Upper lobe of left lung (tissue), 6 donors: ENCODE results near the gene NKIRAS2. TPM values are rescaled to one million over a fixed set of nuclear protein-coding genes. Genes with fewer than 3 reads are reported as not detected.

ENCODE experiments used
- ATAC-seq, 2 donors: fragments of 200-7000 bp; cut with Tn5 transposase; one replicate each; pipeline ENCODE4 v1.9.1; 2022; ENCODE audit warnings: mild to moderate bottlenecking in 2 of 2, moderate library complexity in 2 of 2; ENCODE audit not compliant: low FRiP score in 2 of 2
- DNase-seq, 2 donors: peaks; one replicate each; pipeline ENCODE4 v3.0.0-alpha.2; 2019 to 2020
- H3K27ac ChIP-seq, 4 donors: fragments of 200-600 bp; sonication (generic); one replicate each; pipeline ENCODE4 v1.5.1; 2016 to 2019
- H3K27me3 ChIP-seq, 4 donors: fragments of 200-600 bp; sonication (generic); one replicate each; pipeline ENCODE4 v1.5.1; 2017 to 2019
- H3K36me3 ChIP-seq, 4 donors: fragments of 200-600 bp; sonication (generic); one replicate each; pipeline ENCODE4 v1.5.1; 2016 to 2019
- H3K4me1 ChIP-seq, 4 donors: fragments of 200-600 bp; sonication (generic); one replicate each; pipeline ENCODE4 v1.5.1; 2018 to 2019
- H3K4me3 ChIP-seq, 4 donors: fragments of 200-600 bp; sonication (generic); one replicate each; pipeline ENCODE4 v1.5.1; 2017 to 2019; ENCODE audit warnings: mild to moderate bottlenecking in 2 of 4, moderate library complexity in 1 of 4
- H3K9me3 ChIP-seq, 4 donors: fragments of 200-600 bp; sonication (generic); one replicate each; pipeline ENCODE4 v1.5.1; 2018 to 2019
- EP300 ChIP-seq, 4 donors: sonication (generic); formaldehyde crosslinking; IDR thresholded peaks; one replicate each; pipeline ENCODE4 v1.5.1; 2017; ENCODE audit warnings: antibody characterized with exemption in 4 of 4, control low read depth in 2 of 4
- POLR2A ChIP-seq, 4 donors: fragments of 450-650 bp; IDR thresholded peaks; one replicate each; pipeline ENCODE4 v1.5.1; 2016 to 2017; ENCODE audit warnings: antibody characterized with exemption in 4 of 4, mild to moderate bottlenecking in 2 of 4
- POLR2AphosphoS5 ChIP-seq, 2 donors: sonication (generic); formaldehyde crosslinking; IDR thresholded peaks; one replicate each; pipeline ENCODE4 v1.5.1; 2017; ENCODE audit warnings: antibody characterized with exemption in 2 of 2
- WGBS, 2 donors: methylation state at CpG; one replicate each; pipeline ENCODE4 v1.1.5; 2017 to 2018; 5-methylcytosine and 5-hydroxymethylcytosine counted together
- total RNA-seq, 6 donors: library from RNA; depleted of rRNA in 4 of 6; stranded (reverse); fragments of >200 nt in 4 of 6; gene quantifications; one replicate each; pipeline versions ENCODE4 v1.1.0 to v1.2.1, GENCODE V29; 2016 to 2021
- TF ChIP-seq, protein P1 (sequence below), 6 experiments: fragments of 450-650 bp in 4 of 6; fragments of 200-600 bp in 2 of 6; sonication (generic) in 2 of 6; IDR thresholded peaks; one replicate each; pipeline ENCODE4 v1.5.1; 2016 to 2019; ENCODE audit warnings: antibody characterized with exemption in 6 of 6
- donor health status: DM: no; HTN: no; CAD: no; lungs with moderate emphysema.
- donor health status: DM: no; HTN: yes; CAD: no; lungs with severe emphysema.

NKIRAS2 gene
- total RNA-seq, 6 donors from 2014 or later = 27.2 to 36.6 (median 31.0) TPM

DNA sequence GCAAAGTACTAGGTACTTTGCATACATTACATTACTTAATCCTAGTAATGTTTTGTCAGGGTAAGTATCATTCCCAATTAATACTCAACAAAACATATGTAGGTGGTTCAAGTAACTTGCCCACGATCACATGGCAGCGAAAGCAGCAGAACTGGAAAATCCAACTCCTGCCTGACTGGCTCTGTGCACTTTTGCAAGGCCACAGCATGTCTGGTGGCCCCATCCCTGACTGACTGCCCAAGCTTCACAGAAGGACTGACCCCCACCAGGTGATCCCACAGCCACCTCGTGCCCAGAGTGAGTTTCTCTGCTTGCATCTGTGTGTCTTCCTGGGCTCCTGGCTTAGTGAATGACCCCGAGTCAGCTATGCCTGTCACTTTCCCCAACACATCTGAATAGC lies 41.9 kb upstream of the NKIRAS2 start:
- DNase-seq = no peak
- TF ChIP-seq, protein P1, sequence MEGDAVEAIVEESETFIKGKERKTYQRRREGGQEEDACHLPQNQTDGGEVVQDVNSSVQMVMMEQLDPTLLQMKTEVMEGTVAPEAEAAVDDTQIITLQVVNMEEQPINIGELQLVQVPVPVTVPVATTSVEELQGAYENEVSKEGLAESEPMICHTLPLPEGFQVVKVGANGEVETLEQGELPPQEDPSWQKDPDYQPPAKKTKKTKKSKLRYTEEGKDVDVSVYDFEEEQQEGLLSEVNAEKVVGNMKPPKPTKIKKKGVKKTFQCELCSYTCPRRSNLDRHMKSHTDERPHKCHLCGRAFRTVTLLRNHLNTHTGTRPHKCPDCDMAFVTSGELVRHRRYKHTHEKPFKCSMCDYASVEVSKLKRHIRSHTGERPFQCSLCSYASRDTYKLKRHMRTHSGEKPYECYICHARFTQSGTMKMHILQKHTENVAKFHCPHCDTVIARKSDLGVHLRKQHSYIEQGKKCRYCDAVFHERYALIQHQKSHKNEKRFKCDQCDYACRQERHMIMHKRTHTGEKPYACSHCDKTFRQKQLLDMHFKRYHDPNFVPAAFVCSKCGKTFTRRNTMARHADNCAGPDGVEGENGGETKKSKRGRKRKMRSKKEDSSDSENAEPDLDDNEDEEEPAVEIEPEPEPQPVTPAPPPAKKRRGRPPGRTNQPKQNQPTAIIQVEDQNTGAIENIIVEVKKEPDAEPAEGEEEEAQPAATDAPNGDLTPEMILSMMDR (IDR thresholded peaks at IDR 0.05) = no peak
- TF ChIP-seq EP300 (IDR thresholded peaks at IDR 0.05) = no peak
- no peak for TF ChIP-seq POLR2AphosphoS5 (IDR thresholded peaks at IDR 0.05)
- TF ChIP-seq POLR2A (IDR thresholded peaks at IDR 0.05) = no peak
- peaks cover 15 to 99% (median 82%) of the 10 kb centered on the region in 4 donors for H3K36me3 ChIP-seq
- H3K27ac ChIP-seq = no peak overlapping the region
- no peak overlapping the region for H3K4me3 ChIP-seq
- no peak for ATAC-seq
- H3K9me3 ChIP-seq = no peaks in the 10 kb centered on the region
- no peaks in the 10 kb centered on the region for H3K27me3 ChIP-seq
- peaks cover 0 to 6% (median 3%) of the 10 kb centered on the region in 4 donors for H3K4me1 ChIP-seq
- WGBS, 2 donors = 67 to 73% methylated on average over 4 of the region's 4 CpGs

DNA sequence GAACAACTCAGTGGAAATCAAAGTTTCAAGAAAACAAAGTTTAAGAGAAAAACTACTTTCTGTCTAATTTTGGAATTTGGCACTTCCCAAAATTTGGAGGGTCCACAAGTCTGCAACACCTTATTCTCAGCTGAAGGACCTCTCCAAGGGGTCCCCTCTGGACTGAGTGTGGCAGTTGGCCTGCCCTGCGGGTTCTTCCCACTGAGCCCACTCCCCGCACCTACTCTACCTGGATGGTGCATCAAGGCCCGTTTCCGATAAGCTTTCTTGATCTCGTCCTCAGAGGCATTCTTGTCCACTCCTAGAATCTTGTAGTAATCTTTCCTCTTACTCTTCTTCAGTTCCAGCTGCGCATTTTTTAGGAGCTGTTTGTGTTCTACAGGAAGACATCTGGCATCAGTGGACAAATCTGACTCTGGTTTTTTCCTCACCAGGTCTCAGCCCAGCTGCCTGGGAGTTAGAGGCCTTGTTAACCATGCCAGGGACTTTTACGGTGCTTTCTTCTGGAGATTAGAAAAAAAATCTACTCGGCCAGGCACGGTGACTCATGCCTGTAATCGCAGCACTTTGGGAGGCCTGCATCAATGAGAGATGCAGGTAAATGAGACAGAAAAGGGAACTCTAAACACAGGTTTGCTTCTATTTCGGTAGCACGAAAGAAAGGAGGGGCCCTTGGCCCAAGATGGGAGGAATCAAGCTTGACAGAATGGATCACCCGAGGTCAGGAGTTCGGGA lies 37.7 kb upstream of the NKIRAS2 start:
- peaks cover 11 to 100% (median 72%) of the 10 kb centered on the region in 4 donors for H3K36me3 ChIP-seq
- TF ChIP-seq POLR2A (IDR thresholded peaks at IDR 0.05) (no peak), POLR2AphosphoS5 (IDR thresholded peaks at IDR 0.05) (no peak), EP300 (IDR thresholded peaks at IDR 0.05) (no peak)
- TF ChIP-seq, protein P1 (IDR thresholded peaks at IDR 0.05) = no peak

DNA sequence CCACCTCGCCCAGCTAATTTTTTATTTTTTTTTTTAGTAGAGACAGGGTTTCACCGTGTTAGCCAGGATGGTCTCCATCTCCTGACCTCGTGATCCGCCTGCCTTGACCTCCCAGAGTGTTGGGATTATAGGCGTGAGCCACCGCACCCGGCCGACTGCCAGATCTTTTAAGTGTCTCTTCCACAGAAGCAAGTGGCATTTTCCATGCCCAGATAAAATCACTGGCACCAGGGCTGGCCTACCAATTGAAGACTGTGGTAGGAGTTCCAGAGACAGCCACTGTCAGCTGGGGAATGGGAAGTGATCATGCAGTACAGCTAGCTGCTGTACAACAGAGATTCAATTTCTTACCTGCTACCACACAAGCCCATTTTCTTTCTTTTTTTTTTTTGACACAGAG lies 35.4 kb upstream of the NKIRAS2 start:
- H3K4me3 ChIP-seq = no peak overlapping the region
- peaks cover 27 to 100% (median 78%) of the 10 kb centered on the region in 4 donors for H3K36me3 ChIP-seq
- ATAC-seq = no peak
- H3K27me3 ChIP-seq = no peaks in the 10 kb centered on the region
- 95 to 99% methylated on average over 8 of the region's 8 CpGs for WGBS, 2 donors
- TF ChIP-seq, protein P1 (IDR thresholded peaks at IDR 0.05) = no peak
- no peak for TF ChIP-seq POLR2A (IDR thresholded peaks at IDR 0.05)
- no peak for TF ChIP-seq EP300 (IDR thresholded peaks at IDR 0.05)
- no peak overlapping the region for H3K27ac ChIP-seq
- DNase-seq = no peak
- H3K4me1 ChIP-seq = no peaks in the 10 kb centered on the region
- no peaks in the 10 kb centered on the region for H3K9me3 ChIP-seq

More for the DNA sequence above, 37.7 kb upstream of the NKIRAS2 start:
- Histone ChIP-seq H3K4me3 (no peak overlapping the region), H3K27ac (no peak overlapping the region), H3K4me1 (no peaks in the 10 kb centered on the region), H3K27me3 (no peaks in the 10 kb centered on the region), H3K9me3 (no peaks in the 10 kb centered on the region)
- DNase-seq = no peak
- no peak for ATAC-seq
- WGBS, 2 donors = 86 to 92% methylated on average over 14 of the region's 14 CpGs

DNA sequence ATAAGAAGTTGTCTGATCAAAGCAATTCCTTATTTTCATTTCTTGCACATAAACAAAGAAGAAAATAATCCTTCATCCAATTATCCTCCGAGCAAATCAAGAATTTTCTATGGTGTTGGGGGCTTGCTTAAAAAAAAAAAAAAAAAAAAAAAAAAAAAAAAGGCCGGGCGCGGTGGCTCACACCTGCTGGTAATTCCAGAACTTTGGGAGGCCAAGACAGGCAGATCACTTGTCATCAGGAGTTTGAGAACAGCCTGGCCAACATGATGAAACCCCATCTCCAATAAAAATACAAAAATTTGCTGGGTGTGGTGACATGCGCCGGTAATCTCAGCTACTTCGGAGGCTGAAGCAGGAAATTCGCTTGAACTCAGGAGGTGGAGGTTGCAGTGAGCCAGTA lies 34.0 kb upstream of the NKIRAS2 start:
- TF ChIP-seq, protein P1 (IDR thresholded peaks at IDR 0.05) = no peak
- TF ChIP-seq POLR2AphosphoS5 (IDR thresholded peaks at IDR 0.05) (no peak), EP300 (IDR thresholded peaks at IDR 0.05) (no peak), POLR2A (IDR thresholded peaks at IDR 0.05) (no peak)
- Histone ChIP-seq H3K4me1 (peaks cover 0 to 9% (median 0%) of the 10 kb centered on the region in 4 donors), H3K4me3 (no peak overlapping the region), H3K27ac (no peak overlapping the region), H3K27me3 (no peaks in the 10 kb centered on the region), H3K36me3 (peaks cover 35 to 100% (median 80%) of the 10 kb centered on the region in 4 donors), H3K9me3 (no peaks in the 10 kb centered on the region)
- DNase-seq = no peak
- WGBS, 2 donors = 94 to 96% methylated on average over 8 of the region's 8 CpGs
- ATAC-seq = no peak

DNA sequence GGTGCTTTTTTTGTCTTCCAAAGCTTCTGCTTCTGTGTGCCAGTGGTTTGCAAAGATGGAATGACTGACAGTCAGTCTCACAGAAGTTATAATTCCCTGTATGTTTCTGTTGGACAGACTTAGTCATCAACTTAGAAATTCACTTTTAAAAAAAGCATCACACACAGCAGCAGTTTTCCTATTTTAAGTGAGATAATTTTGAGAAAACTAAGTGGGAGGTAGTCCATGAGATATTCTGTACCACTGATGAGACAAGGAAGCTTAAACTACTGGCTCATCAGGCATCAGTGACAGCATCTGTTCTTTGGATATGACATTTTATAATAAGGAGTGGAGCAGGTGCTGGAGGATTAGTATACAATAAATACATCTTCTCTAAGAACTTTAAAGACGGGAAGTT lies 33.3 kb upstream of the NKIRAS2 start:
- no peaks in the 10 kb centered on the region for H3K27me3 ChIP-seq
- H3K4me3 ChIP-seq = no peak overlapping the region
- H3K27ac ChIP-seq = no peak overlapping the region
- 93 to 100% methylated on average over 1 of the region's 1 CpG for WGBS, 2 donors
- no peak for ATAC-seq
- TF ChIP-seq EP300 (IDR thresholded peaks at IDR 0.05) (no peak), POLR2AphosphoS5 (IDR thresholded peaks at IDR 0.05) (no peak), POLR2A (IDR thresholded peaks at IDR 0.05) (no peak)
- TF ChIP-seq, protein P1 (IDR thresholded peaks at IDR 0.05) = no peak
- H3K4me1 ChIP-seq = peaks cover 0 to 9% (median 0%) of the 10 kb centered on the region in 4 donors
- peaks cover 36 to 100% (median 75%) of the 10 kb centered on the region in 4 donors for H3K36me3 ChIP-seq
- no peaks in the 10 kb centered on the region for H3K9me3 ChIP-seq
- no peak for DNase-seq
